Measurements from ENCODE around the gene SLC34A1.

DNA sequence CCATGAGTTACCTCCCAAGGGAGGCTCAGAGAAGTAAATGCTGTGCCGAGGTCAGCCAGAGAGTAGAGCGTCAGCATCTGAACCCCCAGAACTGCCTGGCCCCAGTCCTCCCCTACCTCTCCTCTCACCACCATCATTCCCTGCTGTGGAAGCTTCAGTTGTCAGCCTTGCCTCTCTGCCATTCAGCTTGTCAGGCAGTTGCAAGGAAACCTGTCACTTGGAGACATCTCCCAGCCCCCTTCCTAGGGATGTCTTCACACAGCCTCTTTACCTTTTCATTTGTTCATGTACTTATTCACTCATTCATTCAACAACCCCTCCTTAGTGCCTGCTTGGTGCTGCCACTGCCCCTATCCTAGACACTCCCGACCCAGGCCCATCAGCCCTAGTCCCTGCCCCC is 24.4 kb upstream of the SLC34A1 start:
- TF ChIP-seq, protein P1, sequence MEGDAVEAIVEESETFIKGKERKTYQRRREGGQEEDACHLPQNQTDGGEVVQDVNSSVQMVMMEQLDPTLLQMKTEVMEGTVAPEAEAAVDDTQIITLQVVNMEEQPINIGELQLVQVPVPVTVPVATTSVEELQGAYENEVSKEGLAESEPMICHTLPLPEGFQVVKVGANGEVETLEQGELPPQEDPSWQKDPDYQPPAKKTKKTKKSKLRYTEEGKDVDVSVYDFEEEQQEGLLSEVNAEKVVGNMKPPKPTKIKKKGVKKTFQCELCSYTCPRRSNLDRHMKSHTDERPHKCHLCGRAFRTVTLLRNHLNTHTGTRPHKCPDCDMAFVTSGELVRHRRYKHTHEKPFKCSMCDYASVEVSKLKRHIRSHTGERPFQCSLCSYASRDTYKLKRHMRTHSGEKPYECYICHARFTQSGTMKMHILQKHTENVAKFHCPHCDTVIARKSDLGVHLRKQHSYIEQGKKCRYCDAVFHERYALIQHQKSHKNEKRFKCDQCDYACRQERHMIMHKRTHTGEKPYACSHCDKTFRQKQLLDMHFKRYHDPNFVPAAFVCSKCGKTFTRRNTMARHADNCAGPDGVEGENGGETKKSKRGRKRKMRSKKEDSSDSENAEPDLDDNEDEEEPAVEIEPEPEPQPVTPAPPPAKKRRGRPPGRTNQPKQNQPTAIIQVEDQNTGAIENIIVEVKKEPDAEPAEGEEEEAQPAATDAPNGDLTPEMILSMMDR (IDR thresholded peaks at IDR 0.05), result no peak
- TF ChIP-seq POLR2A (IDR thresholded peaks at IDR 0.05), result no peak

Data from uterus (tissue), 2 donors.